Ascending aorta (tissue), 2 donors: ENCODE results near the gene NFKBIA. TPM values are rescaled to one million over a fixed set of nuclear protein-coding genes. Genes with fewer than 3 reads are reported as not detected.

Source experiments
- DNase-seq, 2 donors: peaks; one replicate each; pipeline ENCODE4 v3.0.0-alpha.2; 2019; ENCODE audit warnings: low spot score in 2 of 2
- H3K27ac ChIP-seq, 2 donors: fragments of 200-600 bp; sonication (generic); one replicate each; pipeline ENCODE4 v1.5.1; 2016 to 2017; ENCODE audit warnings: mild to moderate bottlenecking in 1 of 2
- H3K27me3 ChIP-seq: fragments of 200-600 bp; sonication (generic); one replicate; pipeline ENCODE4 v1.5.1; 2017
- H3K36me3 ChIP-seq, 2 donors: fragments of 200-600 bp; sonication (generic); one replicate each; pipeline ENCODE4 v1.5.1; 2016
- H3K4me1 ChIP-seq, 2 donors: fragments of 200-600 bp; sonication (generic); one replicate each; pipeline ENCODE4 v1.5.1; 2016 to 2017; ENCODE audit warnings: mild to moderate bottlenecking in 1 of 2
- H3K4me3 ChIP-seq, 2 donors: fragments of 200-600 bp; sonication (generic); one replicate each; pipeline ENCODE4 v1.5.1; 2016 to 2017; ENCODE audit warnings: mild to moderate bottlenecking in 1 of 2
- H3K9me3 ChIP-seq, 2 donors: fragments of 200-600 bp; sonication (generic); one replicate each; pipeline ENCODE4 v1.5.1; 2016
- intact Hi-C: fragments of 100-400 bp; cut with DNase I; formaldehyde crosslinking; loops from one replicate; pipeline ENCODE4 v1.15.1; 2023
- total RNA-seq: library from RNA; depleted of rRNA; stranded (reverse); fragments of >200 nt; gene quantifications from one replicate; pipeline ENCODE4 v1.1.0, GENCODE V29; 2016
- TF ChIP-seq, protein P1 (sequence below), 3 experiments: fragments of 200-600 bp in 2 of 3; fragments of 450-650 bp in 1 of 3; sonication (generic) in 2 of 3; IDR thresholded peaks; one replicate each; pipeline ENCODE4 v1.5.1; 2016 to 2019; ENCODE audit warnings: antibody characterized with exemption in 3 of 3, mild to moderate bottlenecking in 1 of 3, moderate library complexity in 1 of 3

NFKBIA gene
- total RNA-seq, 1 donor from 2014 or later, result 944 TPM

DNA sequence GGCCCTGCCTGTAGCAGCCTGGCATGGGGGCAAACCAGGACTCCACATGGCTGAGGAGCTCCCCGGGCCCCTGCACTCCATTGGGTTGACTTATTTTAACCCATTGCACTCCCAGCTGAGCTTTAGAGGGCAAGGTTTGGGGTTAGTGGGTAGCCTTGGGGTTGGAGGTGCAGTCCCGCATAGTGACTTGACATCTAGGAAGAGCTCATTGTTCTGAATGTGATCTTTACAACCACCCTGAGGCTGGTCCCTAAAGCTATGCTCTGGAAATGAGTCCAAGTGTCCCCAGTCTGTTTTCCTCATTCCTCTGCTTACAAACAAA lies 36.4 kb downstream of the NFKBIA start:
- DNase-seq, result no peak
- no peaks in the 10 kb centered on the region for H3K36me3 ChIP-seq
- no peak overlapping the region for H3K4me3 ChIP-seq
- no peaks in the 10 kb centered on the region for H3K27me3 ChIP-seq
- TF ChIP-seq, protein P1, sequence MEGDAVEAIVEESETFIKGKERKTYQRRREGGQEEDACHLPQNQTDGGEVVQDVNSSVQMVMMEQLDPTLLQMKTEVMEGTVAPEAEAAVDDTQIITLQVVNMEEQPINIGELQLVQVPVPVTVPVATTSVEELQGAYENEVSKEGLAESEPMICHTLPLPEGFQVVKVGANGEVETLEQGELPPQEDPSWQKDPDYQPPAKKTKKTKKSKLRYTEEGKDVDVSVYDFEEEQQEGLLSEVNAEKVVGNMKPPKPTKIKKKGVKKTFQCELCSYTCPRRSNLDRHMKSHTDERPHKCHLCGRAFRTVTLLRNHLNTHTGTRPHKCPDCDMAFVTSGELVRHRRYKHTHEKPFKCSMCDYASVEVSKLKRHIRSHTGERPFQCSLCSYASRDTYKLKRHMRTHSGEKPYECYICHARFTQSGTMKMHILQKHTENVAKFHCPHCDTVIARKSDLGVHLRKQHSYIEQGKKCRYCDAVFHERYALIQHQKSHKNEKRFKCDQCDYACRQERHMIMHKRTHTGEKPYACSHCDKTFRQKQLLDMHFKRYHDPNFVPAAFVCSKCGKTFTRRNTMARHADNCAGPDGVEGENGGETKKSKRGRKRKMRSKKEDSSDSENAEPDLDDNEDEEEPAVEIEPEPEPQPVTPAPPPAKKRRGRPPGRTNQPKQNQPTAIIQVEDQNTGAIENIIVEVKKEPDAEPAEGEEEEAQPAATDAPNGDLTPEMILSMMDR (IDR thresholded peaks at IDR 0.05), result no peak
- peaks cover 14 to 21% of the 10 kb centered on the region in 2 donors for H3K4me1 ChIP-seq
- intact Hi-C loops, result no loop called here
- no peaks in the 10 kb centered on the region for H3K9me3 ChIP-seq
- peak overlapping the region in 1 of 2 donors; percentile 94 for H3K27ac ChIP-seq

DNA sequence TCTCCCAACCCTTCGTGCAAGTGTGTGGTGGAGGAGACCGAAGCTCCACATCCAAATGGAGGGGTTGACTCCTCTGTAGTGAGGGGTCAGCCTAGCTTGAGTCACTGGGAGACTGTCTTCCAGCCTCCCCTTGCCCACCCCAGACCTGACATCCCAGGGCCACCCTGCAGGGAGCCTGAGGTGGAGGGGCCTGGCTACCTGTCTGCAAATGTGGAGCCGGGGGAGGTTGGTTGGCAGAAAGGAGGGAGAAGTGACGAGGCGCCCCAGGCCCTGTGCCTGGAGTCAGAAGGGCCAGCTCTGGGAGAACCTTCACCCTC lies 37.5 kb downstream of the NFKBIA start:
- H3K4me1 ChIP-seq, result peaks cover 14 to 21% of the 10 kb centered on the region in 2 donors
- H3K4me3 ChIP-seq, result no peak overlapping the region
- no peaks in the 10 kb centered on the region for H3K27me3 ChIP-seq
- H3K27ac ChIP-seq, result peak overlapping the region; percentile 89 to 94
- no peaks in the 10 kb centered on the region for H3K36me3 ChIP-seq
- intact Hi-C loops, result loop anchor here (2.0 kb wide), 2 partner anchors 18 to 36 kb away; no protein-coding TSS in a partner anchor
- TF ChIP-seq, protein P1 (IDR thresholded peaks at IDR 0.05), result no peak
- no peaks in the 10 kb centered on the region for H3K9me3 ChIP-seq
- no peak for DNase-seq

DNA sequence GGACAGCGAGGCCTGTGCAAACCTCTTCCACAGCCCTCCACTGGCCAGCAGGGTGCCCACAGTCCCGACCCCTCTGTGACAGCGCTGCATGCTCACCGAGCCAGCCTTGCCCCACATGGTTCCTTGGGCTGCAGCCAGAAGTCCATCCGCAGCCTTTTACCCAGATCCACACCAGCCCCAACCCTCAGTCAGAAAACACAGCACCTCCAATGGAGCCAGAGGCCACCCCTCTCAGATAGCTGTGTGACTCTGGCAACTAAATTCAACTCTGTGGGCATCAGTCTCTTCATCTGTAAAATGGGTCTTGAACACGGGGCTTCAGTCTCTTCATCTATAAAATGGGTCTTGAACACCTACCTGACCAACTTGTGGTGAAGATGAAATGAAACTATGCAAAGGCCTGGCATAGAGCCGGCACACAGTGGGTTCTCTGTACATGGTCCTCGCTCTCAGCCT lies 38.0 kb downstream of the NFKBIA start:
- DNase-seq, result no peak
- Histone ChIP-seq H3K4me1 (peaks cover 14 to 21% of the 10 kb centered on the region in 2 donors), H3K27ac (peak overlapping the region; percentile 89 to 94), H3K4me3 (no peak overlapping the region), H3K36me3 (no peaks in the 10 kb centered on the region), H3K9me3 (no peaks in the 10 kb centered on the region), H3K27me3 (no peaks in the 10 kb centered on the region)
- TF ChIP-seq, protein P1 (IDR thresholded peaks at IDR 0.05), result no peak
- intact Hi-C loops, result loop anchor here (2.0 kb wide), 2 partner anchors 18 to 36 kb away; no protein-coding TSS in a partner anchor

DNA sequence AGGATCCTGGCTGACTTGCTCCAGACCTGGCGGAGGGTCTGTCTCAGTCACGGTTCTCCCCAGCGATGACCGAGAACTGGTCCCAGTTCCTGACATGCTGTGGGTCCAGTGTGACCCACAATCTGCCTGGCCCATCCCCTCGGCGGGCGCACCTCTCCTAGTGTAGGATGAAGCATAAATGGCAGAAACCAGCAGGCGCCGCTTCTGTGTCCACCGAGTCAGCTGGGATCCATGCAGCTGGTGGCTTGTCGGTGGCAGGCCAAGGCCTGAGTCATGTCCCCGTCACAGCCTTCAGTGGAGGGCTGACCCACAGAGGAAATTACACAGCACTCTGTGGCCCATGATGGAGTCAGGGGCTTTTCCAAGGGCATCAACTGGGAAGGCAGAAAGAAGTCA lies 38.5 kb downstream of the NFKBIA start:
- no peak overlapping the region for H3K4me3 ChIP-seq
- intact Hi-C loops, result loop anchor here (2.0 kb wide), 2 partner anchors 19 to 37 kb away; no protein-coding TSS in a partner anchor
- TF ChIP-seq, protein P1 (IDR thresholded peaks at IDR 0.05), result no peak
- peak; percentile 56 to 81 for DNase-seq
- no peaks in the 10 kb centered on the region for H3K9me3 ChIP-seq
- H3K4me1 ChIP-seq, result peaks cover 14 to 21% of the 10 kb centered on the region in 2 donors
- H3K27ac ChIP-seq, result peak overlapping the region; percentile 89 to 94
- H3K36me3 ChIP-seq, result no peaks in the 10 kb centered on the region
- no peaks in the 10 kb centered on the region for H3K27me3 ChIP-seq

DNA sequence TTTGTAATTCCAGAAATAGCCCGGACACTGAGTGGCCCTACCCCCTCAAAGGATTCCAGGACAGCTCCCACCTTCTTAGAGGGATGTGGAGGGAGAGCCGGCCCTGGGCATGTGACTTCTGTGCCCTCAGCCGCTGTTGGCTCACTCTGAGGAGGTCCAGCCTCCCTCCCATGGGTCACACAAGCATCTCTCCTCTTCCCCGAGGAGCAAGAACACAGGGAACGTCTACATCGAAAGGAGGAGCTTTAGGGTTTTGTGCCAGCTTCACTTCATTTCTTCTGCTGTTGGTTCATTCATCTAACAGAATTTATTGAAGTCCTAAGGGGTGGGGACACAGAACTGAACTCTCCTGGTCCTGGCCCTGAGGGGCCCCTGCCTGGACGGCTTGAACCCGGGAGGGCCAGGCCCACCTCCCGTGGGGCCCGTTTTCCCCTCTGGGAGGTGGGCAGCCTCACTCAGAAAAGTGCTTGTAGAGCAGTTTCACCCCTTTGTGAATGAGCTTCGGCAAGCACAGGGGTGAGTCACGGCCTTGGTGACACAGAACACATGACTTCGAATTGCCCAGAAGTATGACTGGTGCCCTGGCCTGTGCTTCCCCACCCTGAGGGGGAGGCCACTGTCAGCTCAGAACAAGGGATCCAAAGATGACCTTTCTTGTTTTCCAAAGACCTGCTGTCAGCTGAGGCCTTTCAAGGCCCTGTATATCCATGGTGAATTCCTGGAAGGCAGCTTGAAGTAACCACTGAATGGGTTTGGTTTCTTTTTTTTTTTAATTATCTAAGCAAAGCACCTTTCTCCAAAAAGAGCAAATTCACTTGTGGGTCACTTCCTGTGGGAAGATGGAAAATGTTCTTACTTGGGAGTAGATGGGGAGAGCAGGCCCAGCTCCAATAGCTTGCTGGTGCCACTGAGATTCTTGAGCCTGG lies 39.2 kb downstream of the NFKBIA start:
- Histone ChIP-seq H3K27ac (peak overlapping the region; percentile 89 to 94), H3K27me3 (no peaks in the 10 kb centered on the region), H3K4me1 (peaks cover 14 to 21% of the 10 kb centered on the region in 2 donors), H3K9me3 (no peaks in the 10 kb centered on the region), H3K36me3 (no peaks in the 10 kb centered on the region), H3K4me3 (no peak overlapping the region)
- TF ChIP-seq, protein P1 (IDR thresholded peaks at IDR 0.05), result no peak
- peak; percentile 87 to 95 for DNase-seq
- intact Hi-C loops, result loop anchor here (1.0 to 2.0 kb wide), 3 partner anchors 19 to 37 kb away; no protein-coding TSS in a partner anchor
